Effector memory CD4-positive, alpha-beta T cell (primary cell): Measurements from ENCODE around the gene ADGRG4.
"Not testable (repeated sequence)": the region's sequence is repeated elsewhere in the genome, so short reads cannot be mapped to it uniquely, and the experiment has no call there.

Experiments used
- DNase-seq, 3 donors: peaks; one replicate each; pipeline ENCODE4 v3.0.0-alpha.2; 2020
- H3K27ac ChIP-seq: 2 replicates; pipeline ENCODE4 v1.7.0; 2013; ENCODE audit warnings: mild to moderate bottlenecking, low read length, moderate library complexity; ENCODE audit not compliant: insufficient read depth, poor library complexity, severe bottlenecking
- H3K27me3 ChIP-seq: replicated peaks from 2 replicates; pipeline ENCODE4 v1.7.0; 2013; ENCODE audit warnings: mild to moderate bottlenecking, low read length; ENCODE audit not compliant: insufficient read depth, control insufficient read depth, poor library complexity, severe bottlenecking
- H3K36me3 ChIP-seq: 2 replicates; pipeline ENCODE4 v1.7.0; 2013; ENCODE audit warnings: mild to moderate bottlenecking, low read length, moderate library complexity; ENCODE audit not compliant: control insufficient read depth, insufficient read depth
- H3K4me1 ChIP-seq: 2 replicates; pipeline ENCODE4 v1.7.0; 2013; ENCODE audit warnings: low read length, mild to moderate bottlenecking; ENCODE audit not compliant: control insufficient read depth, insufficient read depth, poor library complexity, severe bottlenecking
- H3K4me3 ChIP-seq: 2 replicates; pipeline ENCODE4 v1.7.0; 2013; ENCODE audit warnings: low read length, low read depth, mild to moderate bottlenecking; ENCODE audit not compliant: insufficient read depth, poor library complexity, severe bottlenecking
- H3K9me3 ChIP-seq: 2 replicates; pipeline ENCODE4 v1.7.0; 2013; ENCODE audit warnings: mild to moderate bottlenecking, low read length, moderate library complexity; ENCODE audit not compliant: control insufficient read depth

ADGRG4 gene

GRCh38 chrX:136262812-136263315, 37.9 kb upstream of the ADGRG4 start:
- Histone ChIP-seq H3K9me3 (no peaks in the 10 kb centered on the region), H3K27ac (no peak overlapping the region), H3K36me3 (no peaks in the 10 kb centered on the region), H3K4me1 (no peaks in the 10 kb centered on the region), H3K4me3 (no peak overlapping the region), H3K27me3 (no peaks in the 10 kb centered on the region)
- no peak for DNase-seq

- Histone ChIP-seq H3K9me3 (no peaks in the 10 kb centered on the region), H3K27me3 (no peaks in the 10 kb centered on the region), H3K27ac (no peak overlapping the region), H3K36me3 (no peaks in the 10 kb centered on the region), H3K4me1 (no peaks in the 10 kb centered on the region), H3K4me3 (no peak overlapping the region)
- DNase-seq, result no peak
Observed at GRCh38 chrX:136266828-136267227, 33.9 kb upstream of the ADGRG4 start.

GRCh38 chrX:136268051-136269048, 32.4 kb upstream of the ADGRG4 start:
- DNase-seq, result peak in 2 of 3 donors; percentile 3 to 27
- no peak overlapping the region for H3K27ac ChIP-seq
- no peaks in the 10 kb centered on the region for H3K27me3 ChIP-seq
- H3K4me3 ChIP-seq, result no peak overlapping the region
- H3K36me3 ChIP-seq, result no peaks in the 10 kb centered on the region
- H3K9me3 ChIP-seq, result no peaks in the 10 kb centered on the region
- H3K4me1 ChIP-seq, result no peaks in the 10 kb centered on the region

- no peaks in the 10 kb centered on the region for H3K27me3 ChIP-seq
- H3K4me1 ChIP-seq, result no peaks in the 10 kb centered on the region
- no peak overlapping the region for H3K4me3 ChIP-seq
- no peaks in the 10 kb centered on the region for H3K36me3 ChIP-seq
- no peak for DNase-seq
- H3K9me3 ChIP-seq, result no peaks in the 10 kb centered on the region
- no peak overlapping the region for H3K27ac ChIP-seq
Observed at GRCh38 chrX:136269921-136270320, 30.8 kb upstream of the ADGRG4 start.

GRCh38 chrX:136271300-136271699, 29.5 kb upstream of the ADGRG4 start:
- Histone ChIP-seq H3K36me3 (no peaks in the 10 kb centered on the region), H3K27ac (no peak overlapping the region), H3K4me3 (no peak overlapping the region), H3K9me3 (no peaks in the 10 kb centered on the region), H3K27me3 (no peaks in the 10 kb centered on the region), H3K4me1 (no peaks in the 10 kb centered on the region)
- no peak for DNase-seq

- H3K9me3 ChIP-seq, result no peaks in the 10 kb centered on the region
- no peak overlapping the region for H3K27ac ChIP-seq
- no peak for DNase-seq
- H3K4me1 ChIP-seq, result no peaks in the 10 kb centered on the region
- no peaks in the 10 kb centered on the region for H3K36me3 ChIP-seq
- H3K27me3 ChIP-seq, result no peaks in the 10 kb centered on the region
- H3K4me3 ChIP-seq, result no peak overlapping the region
Observed at GRCh38 chrX:136272325-136272724, 28.4 kb upstream of the ADGRG4 start.

GRCh38 chrX:136273986-136274385, 26.8 kb upstream of the ADGRG4 start:
- no peaks in the 10 kb centered on the region for H3K9me3 ChIP-seq
- DNase-seq, result no peak
- no peak overlapping the region for H3K4me3 ChIP-seq
- H3K4me1 ChIP-seq, result no peaks in the 10 kb centered on the region
- no peaks in the 10 kb centered on the region for H3K27me3 ChIP-seq
- H3K27ac ChIP-seq, result no peak overlapping the region
- no peaks in the 10 kb centered on the region for H3K36me3 ChIP-seq

GRCh38 chrX:136275553-136275952, 25.2 kb upstream of the ADGRG4 start:
- Histone ChIP-seq H3K36me3 (no peaks in the 10 kb centered on the region), H3K4me1 (no peaks in the 10 kb centered on the region), H3K9me3 (no peaks in the 10 kb centered on the region), H3K27ac (no peak overlapping the region), H3K27me3 (no peaks in the 10 kb centered on the region), H3K4me3 (no peak overlapping the region)
- no peak for DNase-seq

GRCh38 chrX:136286375-136286774, 14.4 kb upstream of the ADGRG4 start:
- H3K4me1 ChIP-seq, H3K27ac ChIP-seq, H3K36me3 ChIP-seq, H3K9me3 ChIP-seq, H3K4me3 ChIP-seq, H3K27me3 ChIP-seq, DNase-seq: not testable (repeated sequence)

- no peak for DNase-seq
Observed at GRCh38 chrX:136291824-136292223, 8.9 kb upstream of the ADGRG4 start.

More at GRCh38 chrX:136291824-136292223, 8.9 kb upstream of the ADGRG4 start:
- Histone ChIP-seq H3K36me3 (no peaks in the 10 kb centered on the region), H3K27ac (no peak overlapping the region), H3K4me1 (no peaks in the 10 kb centered on the region), H3K27me3 (no peaks in the 10 kb centered on the region), H3K4me3 (no peak overlapping the region), H3K9me3 (no peaks in the 10 kb centered on the region)
